ENCODE data around the gene TMEM235.

TMEM235 gene

GRCh38 chr17:78272181-78272913, 40.9 kb downstream of the TMEM235 start:
- peak overlapping the region; percentile 70; the same call in 1 of the 2 replicates for H2AFZ ChIP-seq (ENCODE audit: low read depth, low read length)
- peaks cover 70% of the 10 kb centered on the region for H3K27me3 ChIP-seq (ENCODE audit: low read depth, low read length)
- TF ChIP-seq, protein P1, sequence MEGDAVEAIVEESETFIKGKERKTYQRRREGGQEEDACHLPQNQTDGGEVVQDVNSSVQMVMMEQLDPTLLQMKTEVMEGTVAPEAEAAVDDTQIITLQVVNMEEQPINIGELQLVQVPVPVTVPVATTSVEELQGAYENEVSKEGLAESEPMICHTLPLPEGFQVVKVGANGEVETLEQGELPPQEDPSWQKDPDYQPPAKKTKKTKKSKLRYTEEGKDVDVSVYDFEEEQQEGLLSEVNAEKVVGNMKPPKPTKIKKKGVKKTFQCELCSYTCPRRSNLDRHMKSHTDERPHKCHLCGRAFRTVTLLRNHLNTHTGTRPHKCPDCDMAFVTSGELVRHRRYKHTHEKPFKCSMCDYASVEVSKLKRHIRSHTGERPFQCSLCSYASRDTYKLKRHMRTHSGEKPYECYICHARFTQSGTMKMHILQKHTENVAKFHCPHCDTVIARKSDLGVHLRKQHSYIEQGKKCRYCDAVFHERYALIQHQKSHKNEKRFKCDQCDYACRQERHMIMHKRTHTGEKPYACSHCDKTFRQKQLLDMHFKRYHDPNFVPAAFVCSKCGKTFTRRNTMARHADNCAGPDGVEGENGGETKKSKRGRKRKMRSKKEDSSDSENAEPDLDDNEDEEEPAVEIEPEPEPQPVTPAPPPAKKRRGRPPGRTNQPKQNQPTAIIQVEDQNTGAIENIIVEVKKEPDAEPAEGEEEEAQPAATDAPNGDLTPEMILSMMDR (IDR thresholded peaks at IDR 0.05; ENCODE audit: low read depth, low read length), result no peak
- no peak for TF ChIP-seq EZH2phosphoT487 (IDR thresholded peaks at IDR 0.05; ENCODE audit: low read depth)
- H3K79me2 ChIP-seq (ENCODE audit: low read length), result no peaks in the 10 kb centered on the region
- H3K4me2 ChIP-seq (ENCODE audit: low read length), result peak overlapping the region; percentile 92
- H3K4me3 ChIP-seq (ENCODE audit: low read length), result peak overlapping the region; percentile 66
- no peak overlapping the region for H3K9ac ChIP-seq (ENCODE audit: low read length)
- no peaks in the 10 kb centered on the region for H3K36me3 ChIP-seq (replicated peaks; ENCODE audit: low read depth, low read length)
- H3K4me1 ChIP-seq (ENCODE audit: low read length), result peaks cover 29% of the 10 kb centered on the region
- H3K9me3 ChIP-seq (ENCODE audit: insufficient read depth, low read length), result no peaks in the 10 kb centered on the region; the same call in 1 of the 2 replicates
- no peaks in the 10 kb centered on the region for H4K20me1 ChIP-seq (ENCODE audit: insufficient read depth, low read length)
- H3K27ac ChIP-seq (ENCODE audit: low read length), result no peak overlapping the region

GRCh38 chr17:78272914-78273258, 41.5 kb downstream of the TMEM235 start:
- Histone ChIP-seq H3K27ac (ENCODE audit: low read length) (no peak overlapping the region), H3K9me3 (ENCODE audit: insufficient read depth, low read length) (no peaks in the 10 kb centered on the region; the same call in 1 of the 2 replicates), H3K9ac (ENCODE audit: low read length) (no peak overlapping the region), H2AFZ (ENCODE audit: low read depth, low read length) (peak overlapping the region; percentile 70; the same call in 1 of the 2 replicates), H3K4me2 (ENCODE audit: low read length) (peak overlapping the region; percentile 92), H3K27me3 (ENCODE audit: low read depth, low read length) (peaks cover 75% of the 10 kb centered on the region), H4K20me1 (ENCODE audit: insufficient read depth, low read length) (no peaks in the 10 kb centered on the region), H3K36me3 (replicated peaks; ENCODE audit: low read depth, low read length) (no peaks in the 10 kb centered on the region), H3K4me3 (ENCODE audit: low read length) (peak overlapping the region; percentile 66), H3K4me1 (ENCODE audit: low read length) (peaks cover 34% of the 10 kb centered on the region), H3K79me2 (ENCODE audit: low read length) (no peaks in the 10 kb centered on the region)
- no peak for TF ChIP-seq EZH2phosphoT487 (IDR thresholded peaks at IDR 0.05; ENCODE audit: low read depth)
- TF ChIP-seq, protein P1 (IDR thresholded peaks at IDR 0.05; ENCODE audit: low read depth, low read length), result no peak

- Histone ChIP-seq H3K27ac (ENCODE audit: low read length) (no peak overlapping the region), H3K9me3 (ENCODE audit: insufficient read depth, low read length) (no peaks in the 10 kb centered on the region; the same call in 1 of the 2 replicates), H3K4me2 (ENCODE audit: low read length) (no peak overlapping the region), H3K27me3 (ENCODE audit: low read depth, low read length) (peaks cover 81% of the 10 kb centered on the region), H4K20me1 (ENCODE audit: insufficient read depth, low read length) (no peaks in the 10 kb centered on the region), H3K4me3 (ENCODE audit: low read length) (no peak overlapping the region), H3K36me3 (replicated peaks; ENCODE audit: low read depth, low read length) (no peaks in the 10 kb centered on the region), H2AFZ (ENCODE audit: low read depth, low read length) (no peak overlapping the region), H3K79me2 (ENCODE audit: low read length) (no peaks in the 10 kb centered on the region), H3K9ac (ENCODE audit: low read length) (no peak overlapping the region), H3K4me1 (ENCODE audit: low read length) (peaks cover 41% of the 10 kb centered on the region)
- TF ChIP-seq, protein P1 (IDR thresholded peaks at IDR 0.05; ENCODE audit: low read depth, low read length), result no peak
- TF ChIP-seq EZH2phosphoT487 (IDR thresholded peaks at IDR 0.05; ENCODE audit: low read depth), result no peak
Measured at GRCh38 chr17:78273813-78274212, 42.4 kb downstream of the TMEM235 start.

GRCh38 chr17:78275355-78275754, 43.9 kb downstream of the TMEM235 start:
- Histone ChIP-seq H3K4me1 (ENCODE audit: low read length) (peaks cover 45% of the 10 kb centered on the region), H3K4me2 (ENCODE audit: low read length) (no peak overlapping the region), H2AFZ (ENCODE audit: low read depth, low read length) (no peak overlapping the region), H3K27me3 (ENCODE audit: low read depth, low read length) (peaks cover 73% of the 10 kb centered on the region), H3K79me2 (ENCODE audit: low read length) (no peaks in the 10 kb centered on the region), H3K27ac (ENCODE audit: low read length) (no peak overlapping the region), H3K36me3 (replicated peaks; ENCODE audit: low read depth, low read length) (no peaks in the 10 kb centered on the region), H3K9ac (ENCODE audit: low read length) (no peak overlapping the region), H3K9me3 (ENCODE audit: insufficient read depth, low read length) (no peaks in the 10 kb centered on the region; the same call in 1 of the 2 replicates), H4K20me1 (ENCODE audit: insufficient read depth, low read length) (no peaks in the 10 kb centered on the region), H3K4me3 (ENCODE audit: low read length) (no peak overlapping the region)
- no peak for TF ChIP-seq EZH2phosphoT487 (IDR thresholded peaks at IDR 0.05; ENCODE audit: low read depth)
- TF ChIP-seq, protein P1 (IDR thresholded peaks at IDR 0.05; ENCODE audit: low read depth, low read length), result no peak
